IPS-18a (cell line): ENCODE measurements around the gene VRK2.
"Not testable (repeated sequence)": the region's sequence is repeated elsewhere in the genome, so short reads cannot be mapped to it uniquely, and the experiment has no call there.

Experiments used
- H3K27ac ChIP-seq: one replicate; pipeline ENCODE4 v1.5.1; 2013; ENCODE audit warnings: low read length
- H3K27me3 ChIP-seq: one replicate; pipeline ENCODE4 v1.6.1; 2013; ENCODE audit warnings: mild to moderate bottlenecking, low read length; ENCODE audit not compliant: control insufficient read depth, insufficient read depth
- H3K36me3 ChIP-seq: one replicate; pipeline ENCODE4 v1.6.1; 2013; ENCODE audit warnings: low read depth, low read length; ENCODE audit not compliant: control insufficient read depth
- H3K4me1 ChIP-seq: one replicate; pipeline ENCODE4 v1.6.1; 2013; ENCODE audit warnings: low read depth, low read length; ENCODE audit not compliant: control insufficient read depth
- H3K4me3 ChIP-seq: one replicate; pipeline ENCODE4 v1.5.1; 2013; ENCODE audit warnings: low read length
- H3K9ac ChIP-seq: one replicate; pipeline ENCODE4 v1.6.1; 2013; ENCODE audit warnings: mild to moderate bottlenecking, low read length, moderate library complexity
- H3K9me3 ChIP-seq: one replicate; pipeline ENCODE4 v1.6.1; 2013; ENCODE audit warnings: low read depth, low read length; ENCODE audit not compliant: control insufficient read depth

The VRK2 gene

DNA sequence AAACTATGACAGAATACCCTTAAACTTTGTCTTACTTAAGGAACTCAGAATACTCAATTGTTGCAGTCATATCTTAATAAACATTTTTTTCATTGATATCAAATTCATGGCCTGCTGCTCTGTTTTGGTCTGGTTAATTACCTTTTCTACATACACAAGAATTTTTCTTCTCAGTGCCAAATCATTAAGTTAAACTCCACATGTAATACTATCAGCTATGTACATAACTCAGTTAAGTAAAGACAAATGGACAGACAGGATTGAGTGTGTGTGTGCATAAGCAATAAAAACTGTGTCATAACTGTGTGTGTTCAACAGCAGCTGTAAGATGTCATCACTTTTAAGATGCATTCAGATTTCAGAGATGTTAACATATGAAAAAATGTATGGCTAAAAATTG lies 34.4 kb downstream of the VRK2 start:
- H3K27ac ChIP-seq, result no peak overlapping the region

DNA sequence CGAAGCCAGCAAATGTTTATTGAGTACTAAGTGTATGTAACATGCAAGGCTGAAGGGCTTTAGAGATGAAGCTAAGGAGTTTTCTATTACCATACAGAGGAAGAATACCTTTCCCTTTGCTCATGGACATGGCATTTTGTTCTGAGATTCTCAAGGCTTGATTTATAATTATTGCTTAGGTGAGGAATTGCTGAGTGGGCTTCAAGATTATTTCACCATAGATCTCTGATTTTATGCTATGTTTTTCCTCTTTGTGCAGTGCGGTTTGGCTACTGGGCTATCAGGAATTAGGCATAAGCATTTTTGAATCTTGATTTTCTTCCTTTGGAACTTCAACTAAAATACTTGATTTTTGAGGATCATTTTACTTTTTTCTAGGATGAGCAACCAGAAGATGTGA lies 42.5 kb downstream of the VRK2 start:
- no peak overlapping the region for H3K9ac ChIP-seq
- H3K9me3 ChIP-seq, result no peaks in the 10 kb centered on the region
- no peaks in the 10 kb centered on the region for H3K4me1 ChIP-seq
- H3K27me3 ChIP-seq, result no peaks in the 10 kb centered on the region
- H3K4me3 ChIP-seq, result no peak overlapping the region
- no peak overlapping the region for H3K27ac ChIP-seq
- peaks cover 16% of the 10 kb centered on the region for H3K36me3 ChIP-seq

More for the DNA sequence above, 34.4 kb downstream of the VRK2 start:
- no peaks in the 10 kb centered on the region for H3K27me3 ChIP-seq
- H3K4me1 ChIP-seq, result no peaks in the 10 kb centered on the region
- H3K36me3 ChIP-seq, result no peaks in the 10 kb centered on the region
- no peak overlapping the region for H3K9ac ChIP-seq
- H3K4me3 ChIP-seq, result no peak overlapping the region
- H3K9me3 ChIP-seq, result no peaks in the 10 kb centered on the region

DNA sequence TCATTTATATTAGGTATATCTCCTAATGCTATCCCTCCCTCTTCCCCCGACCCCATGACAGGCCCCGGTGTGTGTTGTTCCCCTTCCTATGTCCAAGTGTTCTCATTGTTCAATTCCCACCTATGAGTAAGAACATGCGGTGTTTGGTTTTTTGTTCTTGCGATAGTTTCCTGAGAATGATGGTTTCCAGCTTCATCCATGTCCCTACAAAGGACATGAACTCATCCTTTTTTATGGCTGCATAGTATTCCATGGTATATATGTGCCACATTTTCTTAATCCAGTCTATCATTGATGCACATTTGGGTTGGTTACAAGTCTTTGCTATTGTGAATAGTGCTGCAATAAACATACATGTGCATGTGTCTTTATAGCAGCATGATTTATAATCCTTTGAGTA lies 46.2 kb downstream of the VRK2 start:
- not testable (repeated sequence) for H3K4me3 ChIP-seq, H3K9me3 ChIP-seq, H3K27me3 ChIP-seq, H3K4me1 ChIP-seq, H3K27ac ChIP-seq, H3K9ac ChIP-seq
- peaks cover 16% of the 10 kb centered on the region for H3K36me3 ChIP-seq

DNA sequence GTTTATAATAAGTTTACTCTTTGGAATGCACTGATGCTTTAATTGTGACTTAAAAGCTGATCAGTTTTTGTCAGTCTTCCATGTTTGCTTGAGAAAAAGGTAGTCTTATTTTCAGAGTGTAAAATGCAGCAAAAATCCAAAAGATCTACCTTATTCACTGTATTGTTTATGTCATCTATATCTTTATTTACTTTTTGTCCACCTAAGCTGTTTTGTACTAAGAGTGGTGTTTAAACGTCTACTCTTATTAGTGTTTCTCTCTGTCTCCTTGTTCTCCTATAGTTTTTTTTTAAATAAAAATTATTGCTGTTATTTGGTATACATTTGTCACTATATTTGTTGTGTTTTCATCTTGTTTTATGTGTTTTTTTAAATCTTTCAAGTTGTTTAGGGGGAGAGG lies 50.4 kb downstream of the VRK2 start:
- no peaks in the 10 kb centered on the region for H3K9me3 ChIP-seq

DNA sequence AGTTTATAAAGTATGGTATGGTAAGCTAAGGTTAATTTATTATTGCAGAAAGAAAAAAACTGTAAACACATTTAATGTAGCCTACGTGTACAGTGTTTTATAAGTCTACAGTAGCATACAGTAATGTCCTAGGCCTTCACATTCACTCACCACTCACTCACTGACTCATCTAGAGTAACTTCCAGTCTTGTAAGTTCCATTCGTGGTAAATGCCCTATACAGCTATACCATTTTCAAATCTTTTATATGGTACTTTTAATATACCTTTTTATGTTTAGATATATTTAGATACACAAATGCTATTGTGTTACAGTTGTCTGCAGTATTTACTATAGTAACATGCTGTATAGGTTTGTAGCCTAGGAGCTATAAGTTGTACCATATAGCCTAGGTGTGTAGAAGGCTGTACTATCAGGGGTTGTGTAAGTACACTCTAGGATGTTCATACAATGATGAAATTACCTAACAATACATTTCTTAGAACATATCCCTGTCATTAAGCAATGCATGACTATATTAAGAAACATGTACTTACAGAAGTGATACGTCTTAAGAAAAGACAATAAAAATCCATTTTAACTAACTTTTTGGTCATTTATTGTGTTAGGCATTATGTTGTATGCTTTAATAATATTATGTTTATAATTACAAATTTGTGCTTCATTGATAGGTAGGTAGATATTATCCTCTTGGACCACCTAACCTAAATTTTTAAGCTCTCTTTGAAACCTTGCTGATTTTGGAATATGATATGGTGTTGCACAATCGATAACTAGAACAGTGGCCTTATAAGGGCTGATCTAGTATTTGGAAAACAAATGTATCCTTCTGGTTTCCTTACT lies 51.9 kb downstream of the VRK2 start:
- H3K27ac ChIP-seq, result no peak overlapping the region
- no peaks in the 10 kb centered on the region for H3K9me3 ChIP-seq
- H3K36me3 ChIP-seq, result no peaks in the 10 kb centered on the region
- H3K4me3 ChIP-seq, result no peak overlapping the region
- H3K9ac ChIP-seq, result no peak overlapping the region
- H3K27me3 ChIP-seq, result no peaks in the 10 kb centered on the region
- no peaks in the 10 kb centered on the region for H3K4me1 ChIP-seq

More for the DNA sequence above, 50.4 kb downstream of the VRK2 start:
- Histone ChIP-seq H3K4me1 (no peaks in the 10 kb centered on the region), H3K36me3 (peaks cover 5% of the 10 kb centered on the region), H3K9ac (no peak overlapping the region), H3K27me3 (no peaks in the 10 kb centered on the region), H3K4me3 (no peak overlapping the region), H3K27ac (no peak overlapping the region)

DNA sequence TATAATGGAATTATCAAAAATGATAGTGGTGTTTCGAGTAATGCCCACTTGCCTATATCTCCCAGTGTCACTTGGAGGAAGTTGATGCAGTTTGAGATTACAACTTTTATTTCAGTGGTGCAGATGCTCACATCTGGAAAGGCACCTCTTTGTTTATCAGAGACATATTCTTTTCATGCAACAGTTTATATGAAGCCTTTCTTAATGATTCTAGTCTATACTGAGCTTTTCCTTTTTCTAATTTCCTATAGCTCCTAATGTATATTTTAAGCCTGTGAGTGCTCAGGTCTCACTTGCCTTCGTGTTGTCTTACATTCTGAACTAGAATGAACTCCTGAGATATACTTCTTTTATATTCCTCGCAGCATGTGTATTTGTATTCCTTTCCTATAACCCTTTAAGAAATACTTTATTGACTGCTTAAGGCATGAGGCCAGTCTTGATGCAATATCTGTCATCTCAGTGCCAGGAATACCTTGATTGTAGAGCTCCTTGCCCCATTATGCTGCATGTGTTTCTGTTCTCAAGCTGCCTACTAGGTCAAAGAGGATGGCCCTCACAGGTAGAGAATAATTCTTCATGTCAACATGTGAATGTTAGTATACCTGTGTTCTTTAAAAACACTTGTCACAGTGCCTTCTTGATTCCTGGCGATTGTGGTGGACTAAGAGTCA lies 52.6 kb downstream of the VRK2 start:
- Histone ChIP-seq H3K4me3 (no peak overlapping the region), H3K9ac (no peak overlapping the region), H3K36me3 (no peaks in the 10 kb centered on the region), H3K27me3 (no peaks in the 10 kb centered on the region), H3K27ac (no peak overlapping the region), H3K4me1 (no peaks in the 10 kb centered on the region), H3K9me3 (no peaks in the 10 kb centered on the region)

DNA sequence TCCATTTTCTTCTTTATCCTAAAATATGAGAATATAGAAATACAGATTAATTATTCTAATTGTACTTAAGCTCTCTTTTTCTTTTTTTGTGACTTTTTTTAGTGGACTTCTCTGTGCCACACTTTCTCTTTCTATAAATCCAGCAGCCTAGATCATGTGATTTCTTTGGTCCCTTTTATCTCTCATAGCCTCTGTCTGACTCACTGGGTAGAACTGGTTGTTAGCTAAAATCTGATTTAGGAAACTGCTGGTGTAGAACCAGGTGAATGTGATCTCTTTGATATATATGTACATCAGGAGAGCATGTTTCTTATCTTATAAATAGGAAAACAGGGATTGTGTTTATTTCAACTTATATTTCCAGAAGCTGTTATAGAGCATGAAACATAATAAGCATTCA lies 54.9 kb downstream of the VRK2 start:
- Histone ChIP-seq H3K27ac (no peak overlapping the region), H3K27me3 (no peaks in the 10 kb centered on the region), H3K36me3 (no peaks in the 10 kb centered on the region), H3K9ac (no peak overlapping the region), H3K4me1 (no peaks in the 10 kb centered on the region), H3K9me3 (no peaks in the 10 kb centered on the region), H3K4me3 (no peak overlapping the region)

DNA sequence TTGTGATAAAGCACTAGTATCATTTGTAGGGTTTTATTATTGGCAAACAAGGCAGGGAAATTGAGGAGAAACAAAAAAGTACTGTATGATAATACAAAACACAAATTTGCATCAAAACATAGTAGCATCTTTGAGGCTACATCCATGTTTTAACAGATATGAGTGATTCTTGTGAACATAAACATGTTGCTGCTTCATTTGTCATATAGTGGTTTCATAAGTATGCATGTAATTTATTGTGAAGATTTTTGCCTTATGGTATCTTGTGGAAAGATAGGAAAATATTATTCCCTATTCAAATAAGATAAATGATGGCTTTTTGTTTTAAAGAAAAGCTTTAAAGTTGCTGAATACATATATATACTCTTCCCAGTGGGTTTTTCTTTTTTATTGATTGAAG lies 60.3 kb downstream of the VRK2 start:
- Histone ChIP-seq H3K9ac (no peak overlapping the region), H3K36me3 (no peaks in the 10 kb centered on the region), H3K4me3 (no peak overlapping the region), H3K27ac (no peak overlapping the region), H3K4me1 (peaks cover 4% of the 10 kb centered on the region), H3K27me3 (no peaks in the 10 kb centered on the region), H3K9me3 (no peaks in the 10 kb centered on the region)

DNA sequence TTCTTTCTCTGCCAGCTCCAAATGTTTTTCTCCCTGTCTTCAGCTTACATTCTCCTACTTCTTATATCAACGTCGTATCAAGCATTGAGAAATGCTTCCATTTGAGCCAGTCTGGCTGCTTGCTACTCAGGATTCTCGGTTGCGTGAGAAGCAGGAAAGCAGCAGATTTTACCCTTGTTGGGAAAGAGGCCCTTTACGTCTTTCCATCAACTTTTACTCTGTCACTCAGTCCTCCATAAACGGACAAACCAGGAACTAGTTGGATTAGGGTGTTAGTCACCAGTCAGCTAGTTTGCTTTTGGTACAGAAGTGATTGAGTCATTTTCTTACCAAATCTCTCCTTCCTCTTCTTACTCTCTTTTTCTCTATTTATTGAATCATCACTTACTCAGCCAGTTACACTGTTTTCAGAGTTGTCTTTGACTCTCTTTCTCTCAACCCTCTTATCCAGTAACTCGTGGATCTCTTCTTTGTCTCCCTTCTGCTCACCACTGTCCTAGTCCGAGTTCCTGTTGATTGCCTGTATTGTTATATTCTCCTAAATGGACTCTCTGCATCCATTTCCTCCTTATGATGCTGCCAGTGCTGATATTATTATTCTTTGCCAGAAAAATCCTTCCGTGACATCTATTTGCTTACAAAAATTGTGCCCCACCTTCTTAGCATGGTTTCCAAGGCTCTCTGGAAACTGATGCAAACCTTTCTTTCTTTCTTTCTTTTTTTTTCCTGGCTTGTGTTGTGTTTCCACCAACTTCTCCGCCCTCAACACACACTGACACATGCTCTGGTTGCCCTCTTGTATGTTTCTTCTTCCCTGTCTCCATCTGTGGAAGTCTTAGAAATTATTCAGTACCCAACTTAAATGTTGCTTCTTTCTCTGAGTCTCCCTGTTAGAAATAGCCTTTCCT lies 61.5 kb downstream of the VRK2 start:
- Histone ChIP-seq H3K27ac (no peak overlapping the region), H3K4me1 (peaks cover 4% of the 10 kb centered on the region), H3K4me3 (no peak overlapping the region)

DNA sequence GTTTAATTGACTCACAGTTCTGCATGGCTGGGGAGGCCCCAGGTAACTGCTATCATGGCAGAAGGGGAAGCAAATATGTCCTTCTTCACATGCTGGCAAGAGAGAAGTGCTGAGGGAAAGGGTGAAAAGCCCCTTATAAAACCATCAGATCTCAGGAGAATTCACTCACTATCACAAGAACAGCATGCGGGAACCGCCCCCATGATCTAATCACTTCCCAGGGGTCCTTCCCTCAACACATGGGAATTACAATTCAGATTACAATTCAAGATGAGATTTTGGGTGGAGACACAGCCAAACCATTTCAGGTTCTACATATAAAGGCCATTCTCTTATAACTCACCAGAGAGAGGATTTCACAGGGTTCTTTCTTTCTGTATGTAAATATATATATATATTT lies 62.9 kb downstream of the VRK2 start:
- Histone ChIP-seq H3K4me1 (peaks cover 4% of the 10 kb centered on the region), H3K4me3 (no peak overlapping the region), H3K27me3 (no peaks in the 10 kb centered on the region), H3K9me3 (no peaks in the 10 kb centered on the region), H3K27ac (no peak overlapping the region), H3K9ac (no peak overlapping the region), H3K36me3 (no peaks in the 10 kb centered on the region)

More for the DNA sequence above, 61.5 kb downstream of the VRK2 start:
- no peaks in the 10 kb centered on the region for H3K9me3 ChIP-seq
- no peaks in the 10 kb centered on the region for H3K36me3 ChIP-seq
- no peaks in the 10 kb centered on the region for H3K27me3 ChIP-seq
- no peak overlapping the region for H3K9ac ChIP-seq

DNA sequence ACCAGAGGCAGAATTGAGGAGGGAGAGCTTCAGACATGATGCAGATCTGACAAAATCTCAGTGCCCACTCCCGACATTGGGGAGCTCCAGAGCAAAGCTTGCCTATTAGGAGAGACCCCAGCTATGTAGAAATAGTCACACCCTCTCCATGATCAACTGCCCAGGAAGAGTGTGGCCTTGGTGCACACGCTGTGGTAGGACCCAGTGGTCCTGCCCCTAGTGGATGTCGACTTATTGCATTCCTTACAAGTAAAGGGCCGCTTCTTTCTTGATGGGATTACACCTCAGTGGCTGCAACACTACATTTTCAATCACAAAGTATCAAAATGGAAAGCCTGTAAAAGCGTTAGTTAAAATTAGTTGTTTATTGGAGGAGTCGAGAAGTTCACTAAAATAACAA lies 64.2 kb downstream of the VRK2 start:
- Histone ChIP-seq H3K36me3 (no peaks in the 10 kb centered on the region), H3K9me3 (no peaks in the 10 kb centered on the region), H3K4me3 (no peak overlapping the region), H3K27me3 (no peaks in the 10 kb centered on the region), H3K9ac (no peak overlapping the region), H3K27ac (no peak overlapping the region), H3K4me1 (peaks cover 4% of the 10 kb centered on the region)
